ENCODE measurements around the gene FRMPD4.

DNA sequence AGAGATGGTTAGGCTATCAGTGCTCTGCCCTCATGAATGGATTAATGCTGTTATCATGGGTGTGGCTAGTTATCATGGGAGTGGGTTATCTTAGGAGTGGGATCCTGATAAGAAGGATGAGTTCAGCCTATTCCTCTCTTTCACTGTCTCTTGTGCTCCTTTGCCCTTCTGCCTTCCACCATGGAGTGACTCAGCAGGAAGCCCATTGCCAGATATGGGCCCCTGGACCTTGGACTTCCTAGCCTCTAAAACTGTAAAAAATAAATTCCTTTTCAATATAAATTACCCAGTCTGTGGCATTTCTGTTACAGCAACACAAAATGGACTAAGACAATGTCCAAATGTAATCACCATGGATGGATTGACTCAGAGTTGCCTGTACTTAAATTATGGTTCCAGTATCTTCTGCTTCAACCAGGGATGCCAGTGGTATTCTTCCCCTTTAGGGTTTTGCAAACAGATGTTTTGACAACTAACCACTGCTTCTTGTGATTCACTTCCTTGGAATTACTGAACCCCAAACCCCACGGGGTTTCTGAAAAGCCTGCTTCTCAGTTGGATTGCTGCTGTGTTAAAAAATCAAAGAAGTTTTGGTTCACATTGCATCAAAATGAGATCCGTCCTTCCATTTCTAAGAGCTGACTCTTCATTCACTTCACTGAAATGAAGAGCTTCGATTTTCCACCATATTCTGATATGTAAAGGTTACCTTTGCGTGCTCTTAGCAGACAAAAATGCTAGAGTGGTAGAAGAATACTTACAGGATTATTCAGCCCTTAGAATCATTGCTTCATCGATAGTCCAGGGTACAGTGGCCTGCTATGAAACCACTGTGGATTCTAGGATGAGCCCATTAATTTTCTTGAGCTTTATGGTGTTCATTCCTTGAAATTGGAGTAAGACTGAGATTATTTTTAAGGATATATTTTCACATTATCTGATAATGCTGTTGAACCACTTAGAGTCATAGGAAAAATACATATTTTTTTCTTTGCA, 107.7 kb downstream of the FRMPD4 start:
- no peak for TF ChIP-seq POLR2A (IDR thresholded peaks at IDR 0.05; ENCODE audit: low read length)
- TF ChIP-seq, protein P1, sequence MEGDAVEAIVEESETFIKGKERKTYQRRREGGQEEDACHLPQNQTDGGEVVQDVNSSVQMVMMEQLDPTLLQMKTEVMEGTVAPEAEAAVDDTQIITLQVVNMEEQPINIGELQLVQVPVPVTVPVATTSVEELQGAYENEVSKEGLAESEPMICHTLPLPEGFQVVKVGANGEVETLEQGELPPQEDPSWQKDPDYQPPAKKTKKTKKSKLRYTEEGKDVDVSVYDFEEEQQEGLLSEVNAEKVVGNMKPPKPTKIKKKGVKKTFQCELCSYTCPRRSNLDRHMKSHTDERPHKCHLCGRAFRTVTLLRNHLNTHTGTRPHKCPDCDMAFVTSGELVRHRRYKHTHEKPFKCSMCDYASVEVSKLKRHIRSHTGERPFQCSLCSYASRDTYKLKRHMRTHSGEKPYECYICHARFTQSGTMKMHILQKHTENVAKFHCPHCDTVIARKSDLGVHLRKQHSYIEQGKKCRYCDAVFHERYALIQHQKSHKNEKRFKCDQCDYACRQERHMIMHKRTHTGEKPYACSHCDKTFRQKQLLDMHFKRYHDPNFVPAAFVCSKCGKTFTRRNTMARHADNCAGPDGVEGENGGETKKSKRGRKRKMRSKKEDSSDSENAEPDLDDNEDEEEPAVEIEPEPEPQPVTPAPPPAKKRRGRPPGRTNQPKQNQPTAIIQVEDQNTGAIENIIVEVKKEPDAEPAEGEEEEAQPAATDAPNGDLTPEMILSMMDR (IDR thresholded peaks at IDR 0.05): no peak
- no peak for TF ChIP-seq ZSCAN20 (CRISPR knock-in tag; IDR thresholded peaks at IDR 0.05)

All from A549 (cell line).